Measurements from ENCODE around the gene DNAAF8.

- TF ChIP-seq NFRKB (IDR thresholded peaks at IDR 0.05) (no peak), BHLHE40 (IDR thresholded peaks at IDR 0.05; ENCODE audit: borderline replicate concordance) (no peak), ARNT (IDR thresholded peaks at IDR 0.05) (no peak), L3MBTL2 (conservative IDR thresholded peaks at IDR 0.05) (no peak), FOXM1 (IDR thresholded peaks at IDR 0.05; ENCODE audit: borderline replicate concordance) (no peak), TARDBP (IDR thresholded peaks at IDR 0.05) (no peak), SUZ12 (IDR thresholded peaks at IDR 0.05) (no peak), SP1 (IDR thresholded peaks at IDR 0.05) (no peak), FOXA1 (IDR thresholded peaks at IDR 0.05) (no peak), PKNOX1 (IDR thresholded peaks at IDR 0.05) (no peak), ZNF384 (IDR thresholded peaks at IDR 0.05) (no peak), FOXK2 (IDR thresholded peaks at IDR 0.05) (no peak), CTBP1 (IDR thresholded peaks at IDR 0.05; ENCODE audit: borderline replicate concordance) (no peak)
Observed at GRCh38 chr16:4788489-4788889, 54.2 kb downstream of the DNAAF8 start.
